CD14-positive monocyte (primary cell): ENCODE data around the gene FXYD2. TPM values are rescaled to one million over a fixed set of nuclear protein-coding genes. Genes with fewer than 3 reads are reported as not detected.

Experiments used
- DNase-seq, 3 donors: peaks; one replicate each; pipeline ENCODE4 v3.0.0-alpha.2; 2011 to 2022
- H2AFZ ChIP-seq: 2 replicates; pipeline ENCODE4 v1.6.0; 2012; ENCODE audit warnings: mild to moderate bottlenecking, low read depth, low read length, inconsistent platforms; ENCODE audit not compliant: insufficient read depth, poor library complexity, severe bottlenecking
- H3K27ac ChIP-seq, 2 donors: 1 replicate in 1 of 2; 2 replicates in 1 of 2; pipeline ENCODE4 v1.5.1; 2012 to 2013; ENCODE audit warnings: low read length in 2 of 2, control low read depth in 1 of 2, inconsistent platforms in 1 of 2, low read depth in 1 of 2, mild to moderate bottlenecking in 1 of 2
- H3K27me3 ChIP-seq, 2 donors: one replicate each; pipeline versions ENCODE4 v1.6.0 to v1.6.1; 2011 to 2013; ENCODE audit warnings: low read length in 2 of 2; ENCODE audit not compliant: control insufficient read depth in 2 of 2, insufficient read depth in 2 of 2
- H3K36me3 ChIP-seq, 2 donors: replicated peaks in 1 of 2; 1 replicate in 1 of 2; 2 replicates in 1 of 2; pipeline versions ENCODE4 v1.5.1 to v1.6.1; 2012 to 2013; ENCODE audit warnings: low read length in 2 of 2, control low read depth in 1 of 2, inconsistent platforms in 1 of 2, mild to moderate bottlenecking in 1 of 2; ENCODE audit not compliant: insufficient read depth in 2 of 2, control insufficient read depth in 1 of 2
- H3K4me1 ChIP-seq, 2 donors: 1 replicate in 1 of 2; 2 replicates in 1 of 2; pipeline versions ENCODE4 v1.5.1 to v1.6.1; 2012 to 2013; ENCODE audit warnings: low read length in 2 of 2, control low read depth in 1 of 2, inconsistent platforms in 1 of 2, mild to moderate bottlenecking in 1 of 2, moderate library complexity in 1 of 2; ENCODE audit not compliant: insufficient read depth in 2 of 2, control insufficient read depth in 1 of 2
- H3K4me2 ChIP-seq: replicated peaks from 2 replicates; pipeline ENCODE3; 2012; ENCODE audit warnings: low read length, moderate library complexity, mild to moderate bottlenecking; ENCODE audit not compliant: poor library complexity, severe bottlenecking; ENCODE audit errors: extremely low read depth
- H3K4me3 ChIP-seq, 3 experiments: fragments of 200-600 bp in 1 of 3; sonication (generic) in 1 of 3; replicated peaks in 1 of 3; 1 replicate in 2 of 3; 2 replicates in 1 of 3; pipeline ENCODE4 v1.5.1; 2011 to 2013; ENCODE audit warnings: low read length in 3 of 3, mild to moderate bottlenecking in 3 of 3, control low read depth in 2 of 3, low read depth in 2 of 3, inconsistent platforms in 1 of 3, moderate library complexity in 1 of 3
- H3K79me2 ChIP-seq: 2 replicates; pipeline ENCODE4 v1.6.0; 2012; ENCODE audit warnings: mild to moderate bottlenecking, control low read depth, inconsistent platforms, low read length, moderate library complexity; ENCODE audit not compliant: insufficient read depth
- H3K9ac ChIP-seq: 2 replicates; pipeline ENCODE4 v1.6.0; 2017; ENCODE audit warnings: low read length, mild to moderate bottlenecking; ENCODE audit not compliant: insufficient read depth, poor library complexity, severe bottlenecking
- H3K9me3 ChIP-seq, 2 donors: replicated peaks in 1 of 2; 1 replicate in 1 of 2; 2 replicates in 1 of 2; pipeline versions ENCODE4 v1.5.1 to v1.6.1; 2012 to 2013; ENCODE audit warnings: low read length in 2 of 2, control low read depth in 1 of 2; ENCODE audit not compliant: control insufficient read depth in 1 of 2, insufficient read depth in 1 of 2
- H4K20me1 ChIP-seq: 2 replicates; pipeline ENCODE4 v1.6.0; 2012; ENCODE audit warnings: mild to moderate bottlenecking, low read length, control low read depth, moderate library complexity; ENCODE audit not compliant: insufficient read depth
- H3K27ac Mint-ChIP-seq, 7 donors: one replicate each; pipeline ENCODE4 v1.8.0; 2020; ENCODE audit warnings: mild to moderate bottlenecking in 7 of 7, mixed read lengths in 7 of 7, moderate library complexity in 6 of 7, inconsistent platforms in 2 of 7
- H3K27me3 Mint-ChIP-seq, 3 donors: one replicate each; pipeline ENCODE4 v1.8.0; 2021 to 2022; ENCODE audit warnings: low read depth in 3 of 3, mild to moderate bottlenecking in 3 of 3, mixed read lengths in 3 of 3, moderate library complexity in 3 of 3, inconsistent platforms in 1 of 3
- H3K36me3 Mint-ChIP-seq, 2 donors: one replicate each; pipeline ENCODE4 v1.8.0; 2020; ENCODE audit warnings: mixed read lengths in 2 of 2, inconsistent platforms in 1 of 2, mild to moderate bottlenecking in 1 of 2
- H3K4me1 Mint-ChIP-seq: one replicate; pipeline ENCODE4 v1.8.0; 2020; ENCODE audit warnings: mild to moderate bottlenecking, mixed read lengths
- H3K4me3 Mint-ChIP-seq, 2 donors: one replicate each; pipeline ENCODE4 v1.8.0; 2020; ENCODE audit warnings: mild to moderate bottlenecking in 2 of 2, mixed read lengths in 2 of 2, moderate library complexity in 1 of 2
- H3K9me3 Mint-ChIP-seq, 7 donors: one replicate each; pipeline ENCODE4 v1.8.0; 2020 to 2022; ENCODE audit warnings: mixed read lengths in 7 of 7, mild to moderate bottlenecking in 6 of 7, moderate library complexity in 6 of 7, inconsistent platforms in 2 of 7
- CTCF ChIP-seq: fragments of 200-600 bp; IDR thresholded peaks from one replicate; pipeline ENCODE4 v1.8.0; 2022; ENCODE audit warnings: antibody characterized with exemption, mild to moderate bottlenecking
- WGBS: methylation state at CpG from one replicate; pipeline ENCODE4 v1.1.5; 2013; ENCODE audit warnings: missing lambda C conversion rate; ENCODE audit not compliant: insufficient coverage; 5-methylcytosine and 5-hydroxymethylcytosine counted together
- intact Hi-C, 2 donors: fragments of 100-400 bp; cut with micrococcal nuclease; formaldehyde crosslinking; loops; one replicate each; pipeline versions ENCODE4 v1.15.0 to v1.15.1; 2023
- polyA plus RNA-seq, 3 donors: library from polyadenylated mRNA; depleted of rRNA in 1 of 3; unstranded in 2 of 3; stranded (reverse) in 1 of 3; fragments of 300-500 nt in 2 of 3; fragments of >200 nt in 1 of 3; fragmentation: Illumina TruSeq in 2 of 3; gene quantifications; 1 replicate in 2 of 3; 2 replicates in 1 of 3; pipeline ENCODE4 v1.2.3, GENCODE V29; 2012 to 2021

FXYD2 gene
- polyA plus RNA-seq, 3 donors, result 0.96 to 4.4 (median 2.5) TPM

GRCh38 chr11:117859061-117859460 lies 34.5 kb upstream of the FXYD2 start:
- no peaks in the 10 kb centered on the region for H3K36me3 Mint-ChIP-seq
- no peaks in the 10 kb centered on the region for H3K9me3 ChIP-seq
- H3K4me3 ChIP-seq, result no peak overlapping the region
- intact Hi-C loops, result loop anchor here in 1 of 2 donors (10.0 kb wide), 1 partner anchor 46 kb away; no protein-coding TSS in a partner anchor
- H2AFZ ChIP-seq, result no peak overlapping the region
- peaks cover 18 to 27% of the 10 kb centered on the region in 2 donors for H3K4me1 ChIP-seq
- peaks cover 0 to 5% (median 2%) of the 10 kb centered on the region in 3 donors for H3K27me3 Mint-ChIP-seq
- peaks cover 27% of the 10 kb centered on the region for H3K4me1 Mint-ChIP-seq
- no peaks in the 10 kb centered on the region for H3K79me2 ChIP-seq
- 59% methylated on average over 3 of the region's 10 CpGs for WGBS
- no peak overlapping the region for H3K4me2 ChIP-seq
- H4K20me1 ChIP-seq, result no peaks in the 10 kb centered on the region
- no peaks in the 10 kb centered on the region for H3K36me3 ChIP-seq
- DNase-seq, result no peak
- no peak for TF ChIP-seq CTCF
- H3K27me3 ChIP-seq, result no peaks in the 10 kb centered on the region
- H3K27ac ChIP-seq, result no peak overlapping the region
- H3K9ac ChIP-seq, result no peak overlapping the region
- peaks cover 0 to 3% (median 0%) of the 10 kb centered on the region in 7 donors for H3K9me3 Mint-ChIP-seq
- peak overlapping the region in 1 of 7 donors; percentile 3 for H3K27ac Mint-ChIP-seq
- no peak overlapping the region for H3K4me3 Mint-ChIP-seq

GRCh38 chr11:117857734-117858414 lies 33.3 kb upstream of the FXYD2 start:
- Mint-ChIP-seq H3K36me3 (no peaks in the 10 kb centered on the region), H3K27ac (peak overlapping the region in 4 of 7 donors; percentile 15 to 65 (median 42)), H3K27me3 (peaks cover 0 to 5% (median 3%) of the 10 kb centered on the region in 3 donors), H3K9me3 (peaks cover 0 to 8% (median 4%) of the 10 kb centered on the region in 7 donors), H3K4me3 (no peak overlapping the region), H3K4me1 (peaks cover 27% of the 10 kb centered on the region)
- H3K36me3 ChIP-seq, result no peaks in the 10 kb centered on the region
- intact Hi-C loops, result loop anchor here in 1 of 2 donors (10.0 kb wide), 1 partner anchor 47 kb away; no protein-coding TSS in a partner anchor
- peaks cover 18 to 27% of the 10 kb centered on the region in 2 donors for H3K4me1 ChIP-seq
- H3K9ac ChIP-seq, result no peak overlapping the region
- H3K4me3 ChIP-seq, result no peak overlapping the region
- no peak overlapping the region for H3K27ac ChIP-seq
- H3K9me3 ChIP-seq, result peaks cover 4 to 7% of the 10 kb centered on the region in 2 donors
- no peak for DNase-seq
- no peak overlapping the region for H2AFZ ChIP-seq
- TF ChIP-seq CTCF, result no peak
- H3K79me2 ChIP-seq, result no peaks in the 10 kb centered on the region
- no peaks in the 10 kb centered on the region for H4K20me1 ChIP-seq
- 99% methylated on average over 7 of the region's 11 CpGs for WGBS
- H3K27me3 ChIP-seq, result no peaks in the 10 kb centered on the region
- H3K4me2 ChIP-seq, result no peak overlapping the region
